GM12878 (cell line): ENCODE measurements around the gene PRPF4. TPM values are rescaled to one million over a fixed set of nuclear protein-coding genes. Genes with fewer than 3 reads are reported as not detected.

Experiments
- ATAC-seq: fragments of 200-7000 bp; cut with Tn5 transposase; 3 replicates; pipeline ENCODE4 v1.9.1; 2020; ENCODE audit warnings: mild to moderate bottlenecking, moderate library complexity
- BruUV-seq: library from RNA; stranded (reverse); fragments of 400-500 nt; replicated peaks from 2 replicates; lab custom pipeline; 2021; lab: Mats Ljungman, UMichigan
- CTCF ChIA-PET: fragments of 300-600 bp; sonication (Branson Sonifier 250); formaldehyde crosslinking; extraction: SDS; loops from one replicate; lab custom pipeline; 2021; ENCODE audit warnings: inconsistent platforms; lab: Yijun Ruan, JAX
- POLR2A ChIA-PET: fragments of 350-600 bp; formaldehyde crosslinking; extraction: SDS; loops from one replicate; lab custom pipeline; 2021; ENCODE audit warnings: inconsistent platforms; lab: Charles Lee
- RAD21 ChIA-PET: fragments of 300-600 bp; sonication (Branson Sonifier 250); formaldehyde crosslinking; loops from one replicate; lab custom pipeline; 2023; ENCODE audit warnings: antibody characterized with exemption; ENCODE audit not compliant: unreplicated experiment; lab: Charles Lee
- SMC1A ChIA-PET: fragments of 300-600 bp; sonication (Branson Sonifier 250); formaldehyde crosslinking; loops from one replicate; lab custom pipeline; 2023; ENCODE audit not compliant: unreplicated experiment, uncharacterized antibody; lab: Charles Lee
- DNase-seq: peaks from one replicate; pipeline ENCODE4 v3.0.0-alpha.2; 2011; ENCODE audit warnings: low read depth, low spot score
- FAIRE-seq: peaks from 3 replicates; lab custom pipeline; 2011; peaks lifted over from hg19 to GRCh38; lab: Jason Lieb, UNC
- H2AFZ ChIP-seq: 2 replicates; pipeline ENCODE4 v1.6.0; 2011; ENCODE audit warnings: low read depth, low read length, control low read depth; ENCODE audit not compliant: control insufficient read depth
- H3K27ac ChIP-seq: 2 replicates; pipeline ENCODE4 v1.5.1; 2011; ENCODE audit warnings: control low read depth; ENCODE audit not compliant: control insufficient read depth, insufficient read depth
- H3K27me3 ChIP-seq, 2 experiments: replicated peaks in 1 of 2; 2 replicates each; pipeline versions ENCODE4 v1.6.0 to v1.6.1; 2011; ENCODE audit warnings: low read length in 1 of 2; ENCODE audit not compliant: control insufficient read depth in 2 of 2, insufficient read depth in 2 of 2
- H3K36me3 ChIP-seq, 2 experiments: 2 replicates each; pipeline ENCODE4 v1.5.1; 2011; ENCODE audit warnings: low read length in 1 of 2; ENCODE audit not compliant: control insufficient read depth in 2 of 2, insufficient read depth in 2 of 2
- H3K4me1 ChIP-seq: 2 replicates; pipeline ENCODE4 v1.6.1; 2011; ENCODE audit warnings: mild to moderate bottlenecking, low read length, moderate library complexity, mixed read lengths; ENCODE audit not compliant: control insufficient read depth, insufficient read depth
- H3K4me2 ChIP-seq: 2 replicates; pipeline ENCODE4 v1.6.0; 2011; ENCODE audit warnings: control low read depth; ENCODE audit not compliant: control insufficient read depth, insufficient read depth
- H3K4me3 ChIP-seq: fragments of 200-600 bp; sonication (generic); 2 replicates; pipeline ENCODE4 v1.5.1; 2016
- H3K79me2 ChIP-seq: 2 replicates; pipeline ENCODE4 v1.6.0; 2011; ENCODE audit warnings: low read length; ENCODE audit not compliant: control insufficient read depth, insufficient read depth
- H3K9ac ChIP-seq: 2 replicates; pipeline ENCODE4 v1.8.0; 2011; ENCODE audit warnings: low read length, control low read depth, mixed read lengths; ENCODE audit not compliant: control insufficient read depth, insufficient read depth
- H3K9me3 ChIP-seq: replicated peaks from 3 replicates; pipeline ENCODE4 v1.5.1; 2011; ENCODE audit warnings: mild to moderate bottlenecking, low read length; ENCODE audit not compliant: control insufficient read depth, insufficient read depth
- H4K20me1 ChIP-seq: 2 replicates; pipeline ENCODE4 v1.6.0; 2011; ENCODE audit not compliant: control insufficient read depth, insufficient read depth
- EGR1 ChIP-seq, 2 experiments: IDR thresholded peaks; 1 replicate in 1 of 2; 2 replicates in 1 of 2; pipeline ENCODE4 v1.6.1; 2011 to 2012; ENCODE audit warnings: low read depth in 2 of 2, low read length in 2 of 2, borderline replicate concordance in 1 of 2, mild to moderate bottlenecking in 1 of 2, moderate library complexity in 1 of 2
- FOXK2 ChIP-seq: fragments of 450-650 bp; IDR thresholded peaks from 2 replicates; pipeline ENCODE4 v1.6.1; 2017; ENCODE audit warnings: mild to moderate bottlenecking, moderate library complexity
- FOXM1 ChIP-seq: IDR thresholded peaks from 2 replicates; pipeline ENCODE4 v1.6.1; 2012; ENCODE audit warnings: low read depth, mild to moderate bottlenecking, inconsistent platforms, low read length, moderate library complexity
- HCFC1 ChIP-seq: fragments of 150-350 bp; IDR thresholded peaks from 2 replicates; pipeline ENCODE4 v1.6.1; 2014; ENCODE audit warnings: low read length
- HDGF ChIP-seq: fragments of 450-650 bp; IDR thresholded peaks from 2 replicates; pipeline ENCODE4 v1.6.1; 2016; ENCODE audit warnings: antibody characterized with exemption
- LARP7 ChIP-seq: fragments of 450-650 bp; IDR thresholded peaks from 2 replicates; pipeline ENCODE4 v1.6.1; 2017; ENCODE audit warnings: mild to moderate bottlenecking
- NR2C2 ChIP-seq: IDR thresholded peaks from 2 replicates; pipeline ENCODE4 v1.6.1; 2011; ENCODE audit warnings: borderline replicate concordance, low read depth; ENCODE audit not compliant: control insufficient read depth, insufficient read length
- RAD51 ChIP-seq: fragments of 450-650 bp; IDR thresholded peaks from 2 replicates; pipeline ENCODE4 v1.6.1; 2016; ENCODE audit warnings: moderate library complexity, mild to moderate bottlenecking, inconsistent platforms
- SMARCA5 ChIP-seq: fragments of 450-650 bp; IDR thresholded peaks from 2 replicates; pipeline ENCODE4 v1.6.1; 2017; ENCODE audit warnings: mild to moderate bottlenecking
- SP1 ChIP-seq: IDR thresholded peaks from one replicate; pipeline ENCODE4 v1.6.1; 2011; ENCODE audit warnings: low read depth, low read length
- WGBS: methylation state at CpG from one replicate; pipeline ENCODE4 v1.1.6; 2016; ENCODE audit warnings: low lambda C conversion rate; ENCODE audit not compliant: insufficient replicate concordance, insufficient coverage; ENCODE audit errors: missing lambda C conversion rate; 5-methylcytosine and 5-hydroxymethylcytosine counted together
- in situ Hi-C: fragments of 300-500 bp; cut with MboI; formaldehyde crosslinking; loops from 9 replicates; pipeline ENCODE4 v1.14.3; 2018; ENCODE audit warnings: mixed read lengths
- intact Hi-C: fragments of 100-400 bp; cut with micrococcal nuclease; formaldehyde crosslinking; loops from one replicate; pipeline ENCODE4 v1.14.2; 2022; ENCODE audit not compliant: unreplicated experiment
- polyA plus RNA-seq, 11 experiments: library from polyadenylated mRNA; depleted of rRNA in 4 of 11; unstranded in 6 of 11; stranded (reverse) in 5 of 11; fragments of >200 nt; fragmentation: Nextera tagmentation in 4 of 11; fragmentation: Illumina TruSeq in 1 of 11; extraction: Ambion mirVana in 4 of 11; extraction: Trizol in 1 of 11; gene quantifications; 1 replicate in 1 of 11; 2 replicates in 10 of 11; pipeline versions ENCODE4 v1.2.1 to v1.2.3, GENCODE V29; 2011 to 2016; ENCODE audit warnings: inconsistent platforms in 2 of 11, missing spikeins in 2 of 11, low read depth in 1 of 11
- total RNA-seq, 4 experiments: library from RNA; depleted of rRNA in 3 of 4; stranded (reverse); fragments of >200 nt in 3 of 4; fragmentation: Illumina TruSeq in 1 of 4; extraction: Trizol in 1 of 4; gene quantifications; 2 replicates each; pipeline versions ENCODE4 v1.2.1 to v1.2.3, GENCODE V29; 2013 to 2021
- TF ChIP-seq, protein P1 (sequence below): fragments of 450-650 bp; IDR thresholded peaks from 2 replicates; pipeline ENCODE4 v1.6.1; 2016; ENCODE audit warnings: mild to moderate bottlenecking, moderate library complexity, borderline replicate concordance

The PRPF4 gene
- total and polyA plus RNA-seq, 10 of the 15 experiments (the other 5 are each of a cell fraction or from before 2014, with no cell fraction given), result 23.0 to 48.1 (median 39.2) TPM

- POLR2A ChIA-PET, result interaction anchor here (0.5 kb wide), 2 partner anchors 14 to 313 kb away, joined by 3 read pairs; no protein-coding TSS in a partner anchor
- no peak overlapping the region for H3K27ac ChIP-seq
- no peaks in the 10 kb centered on the region for H4K20me1 ChIP-seq
- FAIRE-seq (no peak), ATAC-seq (no peak), DNase-seq (no peak)
- in situ Hi-C loops, result no loop called here
- CTCF ChIA-PET, result no interaction called here
- SMC1A ChIA-PET, result no interaction called here
- RAD21 ChIA-PET, result no interaction called here
- no TSS peak for BruUV-seq
- no peaks in the 10 kb centered on the region for H3K9me3 ChIP-seq
- no peak overlapping the region for H3K9ac ChIP-seq
- 98% methylated on average over 4 of the region's 4 CpGs for WGBS
- no peak overlapping the region for H3K4me3 ChIP-seq
- peaks cover 1% of the 10 kb centered on the region; the same call in 1 of the 2 replicates for H3K4me1 ChIP-seq
- peaks cover 13% of the 10 kb centered on the region for H3K79me2 ChIP-seq
- intact Hi-C loops, result no loop called here
- H3K36me3 ChIP-seq, result peaks cover 10 to 27% of the 10 kb centered on the region in 2 experiments
- no peak overlapping the region for H2AFZ ChIP-seq
- H3K27me3 ChIP-seq, result no peaks in the 10 kb centered on the region
- no peak overlapping the region for H3K4me2 ChIP-seq
- TF ChIP-seq SP1, result no peak
Observed at GRCh38 chr9:113281356-113281755, 5.9 kb downstream of the PRPF4 start.

DNA sequence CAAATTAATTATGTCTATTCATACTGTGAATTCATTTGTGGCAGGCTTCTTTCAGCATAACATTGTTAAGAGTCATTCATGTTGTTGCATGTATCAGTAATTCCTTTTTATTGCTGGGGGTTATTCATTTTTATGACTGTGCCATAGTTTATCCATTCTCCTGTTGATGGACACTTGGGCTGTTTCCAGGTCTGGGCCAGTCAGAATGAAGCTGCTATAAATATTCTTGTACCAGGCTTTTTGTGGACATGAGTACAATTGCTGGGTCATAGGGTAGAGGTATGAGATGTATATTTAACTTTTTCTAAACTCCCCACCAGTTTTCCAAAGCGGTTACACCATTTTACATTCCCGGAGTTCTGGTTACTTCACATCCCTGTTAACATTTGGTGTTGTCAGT is 13.6 kb downstream of the PRPF4 start:
- CTCF ChIA-PET, result no interaction called here
- POLR2A ChIA-PET, result no interaction called here
- intact Hi-C loops, result no loop called here
- H3K4me1 ChIP-seq, result no peaks in the 10 kb centered on the region
- no peak overlapping the region for H3K4me3 ChIP-seq
- RAD21 ChIA-PET, result interaction anchor here (1.3 kb wide), 1 partner anchor 369 kb away, joined by 3 read pairs; no protein-coding TSS in a partner anchor
- no peak overlapping the region for H3K4me2 ChIP-seq
- no peak overlapping the region for H3K27ac ChIP-seq
- SMC1A ChIA-PET, result no interaction called here
- H4K20me1 ChIP-seq, result no peaks in the 10 kb centered on the region
- DNase-seq (no peak), ATAC-seq (no peak), FAIRE-seq (no peak)
- H3K9me3 ChIP-seq, result no peaks in the 10 kb centered on the region
- WGBS, result 93% methylated on average over 2 of the region's 2 CpGs
- no peaks in the 10 kb centered on the region for H3K27me3 ChIP-seq
- in situ Hi-C loops, result no loop called here
- no peak overlapping the region for H3K9ac ChIP-seq
- BruUV-seq, result no TSS peak
- peaks cover 18 to 32% of the 10 kb centered on the region in 2 experiments for H3K36me3 ChIP-seq
- H3K79me2 ChIP-seq, result no peaks in the 10 kb centered on the region
- no peak overlapping the region for H2AFZ ChIP-seq
- TF ChIP-seq HCFC1, result no peak
- TF ChIP-seq SMARCA5, result no peak
- TF ChIP-seq FOXM1, result no peak
- TF ChIP-seq NR2C2, result no peak
- TF ChIP-seq HDGF, result no peak
- no peak for TF ChIP-seq EGR1 (IDR thresholded peaks at IDR 0.05; ENCODE audit: borderline replicate concordance in 1 of 2, low read depth in 2 of 2, low read length in 2 of 2)
- no peak for TF ChIP-seq FOXK2
- TF ChIP-seq, protein P1, sequence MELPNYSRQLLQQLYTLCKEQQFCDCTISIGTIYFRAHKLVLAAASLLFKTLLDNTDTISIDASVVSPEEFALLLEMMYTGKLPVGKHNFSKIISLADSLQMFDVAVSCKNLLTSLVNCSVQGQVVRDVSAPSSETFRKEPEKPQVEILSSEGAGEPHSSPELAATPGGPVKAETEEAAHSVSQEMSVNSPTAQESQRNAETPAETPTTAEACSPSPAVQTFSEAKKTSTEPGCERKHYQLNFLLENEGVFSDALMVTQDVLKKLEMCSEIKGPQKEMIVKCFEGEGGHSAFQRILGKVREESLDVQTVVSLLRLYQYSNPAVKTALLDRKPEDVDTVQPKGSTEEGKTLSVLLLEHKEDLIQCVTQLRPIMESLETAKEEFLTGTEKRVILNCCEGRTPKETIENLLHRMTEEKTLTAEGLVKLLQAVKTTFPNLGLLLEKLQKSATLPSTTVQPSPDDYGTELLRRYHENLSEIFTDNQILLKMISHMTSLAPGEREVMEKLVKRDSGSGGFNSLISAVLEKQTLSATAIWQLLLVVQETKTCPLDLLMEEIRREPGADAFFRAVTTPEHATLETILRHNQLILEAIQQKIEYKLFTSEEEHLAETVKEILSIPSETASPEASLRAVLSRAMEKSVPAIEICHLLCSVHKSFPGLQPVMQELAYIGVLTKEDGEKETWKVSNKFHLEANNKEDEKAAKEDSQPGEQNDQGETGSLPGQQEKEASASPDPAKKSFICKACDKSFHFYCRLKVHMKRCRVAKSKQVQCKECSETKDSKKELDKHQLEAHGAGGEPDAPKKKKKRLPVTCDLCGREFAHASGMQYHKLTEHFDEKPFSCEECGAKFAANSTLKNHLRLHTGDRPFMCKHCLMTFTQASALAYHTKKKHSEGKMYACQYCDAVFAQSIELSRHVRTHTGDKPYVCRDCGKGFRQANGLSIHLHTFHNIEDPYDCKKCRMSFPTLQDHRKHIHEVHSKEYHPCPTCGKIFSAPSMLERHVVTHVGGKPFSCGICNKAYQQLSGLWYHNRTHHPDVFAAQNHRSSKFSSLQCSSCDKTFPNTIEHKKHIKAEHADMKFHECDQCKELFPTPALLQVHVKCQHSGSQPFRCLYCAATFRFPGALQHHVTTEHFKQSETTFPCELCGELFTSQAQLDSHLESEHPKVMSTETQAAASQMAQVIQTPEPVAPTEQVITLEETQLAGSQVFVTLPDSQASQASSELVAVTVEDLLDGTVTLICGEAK, result no peak
- TF ChIP-seq RAD51, result no peak
- no peak for TF ChIP-seq LARP7
- TF ChIP-seq SP1, result no peak
